K562 (cell line): ENCODE measurements around the gene SPTLC2. TPM values are rescaled to one million over a fixed set of nuclear protein-coding genes. Genes with fewer than 3 reads are reported as not detected.

Experiments used
- ARHGAP35 ChIP-seq: fragments of 450-650 bp; IDR thresholded peaks from 2 replicates; pipeline ENCODE4 v1.6.1; 2018; ENCODE audit not compliant: partially characterized antibody
- CREB3 ChIP-seq: fragments of 450-650 bp; conservative IDR thresholded peaks from 2 replicates; pipeline ENCODE4 v1.6.1; 2016; ENCODE audit warnings: missing genetic modification characterization, low read depth, mild to moderate bottlenecking, missing compliant biosample characterization, moderate library complexity
- ELK1 ChIP-seq: sonication (generic); formaldehyde crosslinking; IDR thresholded peaks from 2 replicates; pipeline ENCODE4 v1.8.1; 2022; ENCODE audit warnings: missing genetic modification reagents
- GABPA ChIP-seq: fragments of 200-800 bp; sonication (Bioruptor generic); conservative IDR thresholded peaks from 2 replicates; pipeline ENCODE4 v1.6.1; 2016; ENCODE audit warnings: low read depth, missing genetic modification characterization, missing compliant biosample characterization
- KAT2B ChIP-seq: IDR thresholded peaks from one replicate; pipeline ENCODE4 v1.6.1; 2012; ENCODE audit warnings: low read depth, mild to moderate bottlenecking, control low read depth, inconsistent platforms, low read length, moderate library complexity
- KLF16 ChIP-seq: IDR thresholded peaks from 2 replicates; pipeline ENCODE4 v1.6.1; 2016; ENCODE audit warnings: antibody characterized with exemption
- PML ChIP-seq: IDR thresholded peaks from 2 replicates; pipeline ENCODE4 v1.6.1; 2012; ENCODE audit warnings: low read length, inconsistent platforms
- RUNX1 ChIP-seq: sonication (generic); IDR thresholded peaks from 2 replicates; pipeline ENCODE4 v1.6.1; 2016; ENCODE audit warnings: antibody characterized with exemption, low read depth
- SLC30A9 ChIP-seq: fragments of 250-450 bp; sonication (Bioruptor Pico); IDR thresholded peaks from 2 replicates; pipeline ENCODE4 v1.8.0; 2022; ENCODE audit warnings: mild to moderate bottlenecking, moderate library complexity
- TFAP4 ChIP-seq: sonication (generic); formaldehyde crosslinking; IDR thresholded peaks from 2 replicates; pipeline ENCODE4 v1.8.0; 2022; ENCODE audit warnings: missing genetic modification reagents, mild to moderate bottlenecking, moderate library complexity, borderline replicate concordance
- YY1 ChIP-seq, 3 experiments: IDR thresholded peaks; 2 replicates each; pipeline ENCODE4 v1.6.1; 2011; ENCODE audit warnings: low read length in 2 of 3, mild to moderate bottlenecking in 2 of 3, moderate library complexity in 2 of 3, borderline replicate concordance in 1 of 3, control low read depth in 1 of 3, low read depth in 1 of 3; ENCODE audit not compliant: insufficient read depth in 3 of 3, insufficient replicate concordance in 2 of 3, control insufficient read depth in 1 of 3, insufficient read length in 1 of 3; ENCODE audit errors: extremely low read depth in 1 of 3
- ZNF121 ChIP-seq: sonication (generic); formaldehyde crosslinking; conservative IDR thresholded peaks from 2 replicates; pipeline ENCODE4 v1.8.0; 2022; ENCODE audit warnings: missing genetic modification reagents
- ZNF274 ChIP-seq: IDR thresholded peaks from 2 replicates; pipeline ENCODE4 v1.6.1; 2011; ENCODE audit warnings: low read depth, mild to moderate bottlenecking, low read length, moderate library complexity, borderline replicate concordance
- ZNF347 ChIP-seq: fragments of 450-650 bp; formaldehyde crosslinking; IDR thresholded peaks from 2 replicates; pipeline ENCODE4 v1.4.0; 2020; ENCODE audit warnings: low read depth, mild to moderate bottlenecking, moderate library complexity
- ZNF449 ChIP-seq: fragments of 250-450 bp; sonication (Bioruptor Pico); IDR thresholded peaks from 2 replicates; pipeline ENCODE4 v1.8.0; 2022; ENCODE audit warnings: moderate library complexity, mild to moderate bottlenecking, inconsistent platforms
- ZNF551 ChIP-seq: fragments of 250-450 bp; sonication (Bioruptor Pico); IDR thresholded peaks from 2 replicates; pipeline ENCODE4 v1.5.0; 2021; ENCODE audit warnings: mild to moderate bottlenecking, moderate library complexity
- polyA plus RNA-seq, 8 experiments: library from polyadenylated mRNA; depleted of rRNA in 4 of 8; stranded (reverse) in 5 of 8; unstranded in 3 of 8; fragments of >200 nt; fragmentation: Nextera tagmentation in 2 of 8; fragmentation: Illumina TruSeq in 1 of 8; extraction: Ambion mirVana in 2 of 8; extraction: Trizol in 1 of 8; gene quantifications; 2 replicates each; pipeline versions ENCODE4 v1.2.1 to v1.2.3, GENCODE V29; 2011 to 2014; ENCODE audit warnings: inconsistent platforms in 1 of 8, missing spikeins in 1 of 8
- total RNA-seq, 7 experiments: library from RNA; depleted of rRNA in 6 of 7; stranded (reverse); fragments of >200 nt in 6 of 7; fragmentation: Illumina TruSeq in 2 of 7; extraction: Trizol in 2 of 7; gene quantifications; 2 replicates each; pipeline versions ENCODE4 v1.2.1 to v1.2.3, GENCODE V29; 2011 to 2021; ENCODE audit warnings: low replicate concordance in 1 of 7

SPTLC2 gene
- total and polyA plus RNA-seq, 9 of the 15 experiments (the other 6 are each of a cell fraction or from before 2014, with no cell fraction given) = 4.5 to 30.4 (median 14.0) TPM

GRCh38 chr14:77616454-77617229, at the start of gene SPTLC2 (continued):
- TF ChIP-seq ZNF274 (no peak), GABPA (peak; percentile 89), ZNF347 (no peak), KLF16 (no peak), CREB3 (tag) (no peak), YY1 (IDR thresholded peaks at IDR 0.05; ENCODE audit: borderline replicate concordance in 1 of 3, control insufficient read depth in 1 of 3, extremely low read depth in 1 of 3, insufficient read depth in 3 of 3, insufficient read length in 1 of 3, insufficient replicate concordance in 2 of 3, low read depth in 1 of 3, low read length in 2 of 3) (peak in 2 of 3 experiments; percentile 48 to 57), RUNX1 (no peak), ELK1 (CRISPR knock-in tag) (no peak), ARHGAP35 (no peak), ZNF449 (CRISPR knock-in tag) (no peak), SLC30A9 (CRISPR knock-in tag) (no peak), PML (no peak), TFAP4 (CRISPR knock-in tag) (peak; percentile 52; the same call in 1 of the 2 replicates), KAT2B (no peak), ZNF551 (no peak), ZNF121 (CRISPR knock-in tag) (no peak)
